GDM1 (cell line): ENCODE data around the gene ASTN2.
"Not testable (repeated sequence)": the region's sequence is repeated elsewhere in the genome, so short reads cannot be mapped to it uniquely, and the experiment has no call there.

Experiments used
- DNase-seq: peaks from one replicate; lab custom pipeline; 2025; lab: John Stamatoyannopoulos, UW

ASTN2 gene

GRCh38 chr9:117074342-117074662, 340.6 kb downstream of the ASTN2 start:
- DNase-seq, result no peak

- no peak for DNase-seq
Measured at GRCh38 chr9:117073539-117074341, 341.1 kb downstream of the ASTN2 start.

- no peak for DNase-seq
Measured at GRCh38 chr9:117073071-117073470, 341.8 kb downstream of the ASTN2 start.

- no peak for DNase-seq
Measured at GRCh38 chr9:117072216-117072615, 342.6 kb downstream of the ASTN2 start.

DNA sequence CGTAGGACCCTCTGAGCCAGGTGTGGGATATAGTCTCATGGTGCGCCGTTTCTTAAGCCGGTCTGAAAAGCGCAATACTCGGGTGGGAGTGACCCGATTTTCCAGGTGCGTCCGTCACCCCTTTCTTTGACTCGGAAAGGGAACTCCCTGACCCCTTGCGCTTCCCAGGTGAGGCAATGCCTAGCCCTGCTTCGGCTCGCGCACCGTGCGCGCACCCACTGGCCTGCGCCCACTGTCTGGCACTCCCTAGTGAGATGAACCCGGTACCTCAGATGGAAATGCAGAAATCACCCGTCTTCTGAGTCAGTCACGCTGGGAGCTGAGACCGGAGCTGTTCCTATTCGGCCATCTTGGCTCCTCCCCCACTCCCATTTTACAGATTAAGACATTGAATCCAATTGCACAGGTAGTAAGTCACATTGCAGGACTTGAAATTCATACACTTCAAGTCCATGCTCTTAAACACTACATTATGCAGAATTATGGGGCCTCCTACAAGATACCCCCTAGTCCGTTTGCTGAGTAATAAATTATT, 343.1 kb downstream of the ASTN2 start:
- not testable (repeated sequence) for DNase-seq

DNA sequence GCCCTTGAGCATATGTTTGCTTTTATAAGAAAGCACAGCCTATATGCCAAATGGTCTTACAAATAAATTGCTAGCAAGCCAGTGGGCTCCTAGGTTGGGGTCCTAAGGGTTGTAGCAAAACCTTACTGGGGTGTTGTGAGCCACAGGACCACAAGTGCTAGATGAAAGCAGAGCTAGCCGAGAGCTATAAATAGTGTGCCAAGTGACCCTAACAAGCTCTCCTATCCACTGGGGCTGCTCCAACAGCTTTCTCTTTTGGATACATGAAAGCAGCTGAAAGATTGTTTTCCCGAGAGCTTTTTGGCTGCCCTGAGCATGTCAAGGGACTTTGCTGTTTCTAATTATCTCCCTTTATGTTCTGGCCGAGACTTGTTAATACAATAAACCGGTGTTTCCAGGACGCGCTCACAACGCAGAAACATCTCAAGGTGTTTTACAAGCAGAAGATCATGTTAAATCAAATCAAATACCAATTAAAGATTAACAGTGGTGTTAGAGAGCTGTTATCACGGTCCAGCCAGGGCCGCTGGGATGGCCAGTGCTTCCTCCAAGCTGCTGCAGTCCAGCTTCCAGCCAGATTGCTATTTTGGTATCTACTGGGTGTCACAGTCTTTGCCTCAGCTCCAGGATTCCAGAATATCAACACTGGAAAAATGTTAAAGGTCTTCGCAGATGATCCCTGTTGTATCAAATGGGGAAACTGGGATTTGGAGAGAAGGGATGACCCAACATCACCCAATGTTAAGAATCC, 351.0 kb downstream of the ASTN2 start:
- DNase-seq, result no peak

DNA sequence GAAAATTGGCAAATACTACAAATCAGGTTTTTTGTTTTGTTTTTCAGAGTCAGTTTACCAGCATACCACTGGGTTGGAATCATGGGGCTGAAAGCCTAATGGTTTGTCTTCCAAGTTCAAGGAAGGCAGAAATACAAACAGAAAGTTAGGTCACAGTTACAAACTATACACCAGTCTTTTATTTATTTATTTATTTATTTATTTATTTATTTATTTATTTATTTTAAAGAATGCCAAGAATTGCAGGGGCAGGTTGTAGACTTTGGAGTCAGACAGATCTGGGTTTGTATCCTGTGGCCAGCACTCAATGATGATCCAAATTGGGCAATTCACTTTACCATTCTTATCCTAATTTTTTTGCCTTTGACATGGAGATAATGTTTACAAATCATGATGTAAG, 353.9 kb downstream of the ASTN2 start:
- DNase-seq, result no peak

- no peak for DNase-seq
Measured at GRCh38 chr9:117050007-117050406, 364.9 kb downstream of the ASTN2 start.

GRCh38 chr9:117046666-117047327, 368.1 kb downstream of the ASTN2 start:
- DNase-seq, result no peak

DNA sequence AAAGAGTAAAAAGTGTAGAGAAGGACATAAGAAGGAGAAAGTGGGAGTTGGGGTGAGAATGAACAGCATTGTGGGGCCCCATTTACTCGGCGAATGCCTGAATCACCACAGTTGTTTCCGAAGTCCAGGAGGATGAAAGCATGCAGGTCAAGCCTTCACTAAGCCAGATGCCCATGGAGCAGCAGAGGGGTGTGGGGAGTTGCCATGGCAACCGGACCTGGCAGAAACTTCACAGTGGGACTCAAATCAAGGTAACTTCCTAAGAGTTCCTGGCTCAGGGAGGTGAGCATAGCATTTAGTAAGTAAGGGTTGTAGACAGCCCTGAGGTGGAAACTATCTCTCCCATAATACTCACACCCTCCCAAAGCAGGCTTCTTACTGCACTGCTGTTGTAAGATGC, 370.6 kb downstream of the ASTN2 start:
- DNase-seq, result no peak

DNA sequence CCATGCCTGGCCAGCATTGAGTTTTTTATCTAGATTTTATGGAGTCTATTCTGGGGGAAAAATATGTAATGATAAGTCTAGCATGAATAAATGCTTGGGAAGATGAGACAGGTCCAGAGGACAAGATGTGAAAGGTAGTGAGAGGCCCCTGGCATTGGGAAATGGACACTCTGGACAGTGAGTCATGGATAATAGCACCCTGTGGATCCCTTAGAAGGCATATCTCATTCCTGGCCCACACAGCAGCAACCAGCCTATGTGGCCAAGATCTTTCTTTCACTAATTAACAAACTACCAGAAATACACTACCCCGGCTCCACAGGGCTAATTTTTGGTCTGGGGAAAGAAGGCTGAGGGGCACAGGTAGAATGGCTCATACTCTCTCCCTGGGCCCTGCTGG, 371.7 kb downstream of the ASTN2 start:
- no peak for DNase-seq

GRCh38 chr9:117035546-117035945, 379.3 kb downstream of the ASTN2 start:
- no peak for DNase-seq

DNA sequence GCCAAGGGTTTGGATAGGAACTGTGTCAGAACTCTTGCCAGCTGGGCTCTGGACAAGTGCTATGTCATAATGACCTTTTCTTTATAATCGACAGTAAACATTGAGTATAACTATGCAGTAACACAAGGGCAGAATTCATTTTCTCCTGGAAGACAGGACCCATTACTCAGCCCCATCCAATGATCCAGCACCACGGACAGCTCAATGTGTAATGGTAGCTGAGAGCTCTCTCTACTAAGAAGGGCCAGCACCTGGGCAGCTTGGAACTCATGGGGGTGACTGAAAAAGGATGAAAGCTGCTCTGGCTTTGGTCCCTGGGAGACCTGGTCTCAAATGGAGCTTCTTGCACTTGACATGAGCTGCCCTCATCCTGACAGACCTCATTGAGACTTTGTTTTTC, 380.0 kb downstream of the ASTN2 start:
- DNase-seq, result no peak

- no peak for DNase-seq
Measured at GRCh38 chr9:117030254-117030768, 384.5 kb downstream of the ASTN2 start.

DNA sequence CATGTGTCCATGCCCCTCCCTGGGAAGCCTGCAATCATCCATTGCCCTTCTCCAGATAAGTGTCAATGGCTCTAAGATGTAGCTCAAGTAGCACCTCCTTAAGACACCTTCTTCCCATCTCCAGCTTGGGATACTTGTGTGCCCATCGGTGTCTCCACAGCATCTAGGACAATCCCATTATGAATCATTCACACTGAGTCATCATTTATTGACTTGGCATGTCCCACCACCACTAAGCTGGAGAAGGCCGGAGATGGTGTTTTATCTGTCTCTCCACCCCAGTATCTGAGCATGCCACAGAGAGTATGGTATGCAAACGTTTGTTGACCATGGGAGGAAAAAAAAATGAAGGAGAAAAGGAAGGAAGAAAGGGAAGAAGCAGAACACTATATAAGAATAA, 385.5 kb downstream of the ASTN2 start:
- DNase-seq, result no peak

- no peak for DNase-seq
Measured at GRCh38 chr9:117028103-117028858, 386.6 kb downstream of the ASTN2 start.

DNA sequence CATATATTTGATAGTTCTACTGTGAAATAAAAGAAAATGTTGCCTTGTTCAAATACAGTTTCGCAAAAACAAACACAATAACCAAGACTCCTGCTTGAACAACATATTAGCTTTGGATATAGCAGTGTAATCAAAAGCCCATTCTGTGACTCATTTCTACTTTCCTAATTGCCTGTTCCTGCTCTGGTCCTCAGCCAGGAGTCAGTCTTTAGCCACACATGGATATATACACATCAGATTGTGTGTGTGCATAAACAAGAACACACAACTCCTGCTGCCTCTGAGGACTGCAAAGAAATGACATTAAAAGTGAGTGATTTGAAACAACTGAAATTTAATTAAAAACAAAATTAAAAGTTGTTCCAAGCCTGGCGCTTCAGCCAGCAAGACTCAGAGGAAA, 393.0 kb downstream of the ASTN2 start:
- no peak for DNase-seq

- DNase-seq, result no peak
Measured at GRCh38 chr9:117018966-117019617, 395.8 kb downstream of the ASTN2 start.

DNA sequence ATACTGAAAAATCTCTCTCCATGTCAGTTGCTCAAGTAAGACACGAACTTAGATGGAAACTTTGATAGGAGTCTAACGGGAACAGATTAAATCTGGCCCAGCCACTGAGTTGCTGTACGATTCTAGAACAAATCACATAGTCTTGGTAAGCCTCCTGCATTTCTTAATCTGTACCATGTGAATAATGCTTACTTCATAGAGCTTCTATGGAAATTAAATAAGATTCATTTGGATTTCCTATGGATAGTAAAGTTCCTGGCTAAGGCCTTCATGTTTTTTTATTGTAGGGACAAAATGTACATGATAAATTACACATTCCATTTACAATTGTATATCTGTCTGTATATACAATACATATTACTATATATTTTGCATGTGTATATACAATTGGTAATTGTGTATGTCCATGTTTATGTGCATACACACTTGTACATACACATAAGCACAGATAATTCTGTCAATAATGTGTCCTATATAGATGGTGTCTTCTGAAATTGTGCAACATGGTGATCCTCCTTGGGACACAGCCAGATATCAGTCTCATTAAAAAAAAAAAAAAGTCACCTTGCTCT, 397.4 kb downstream of the ASTN2 start:
- no peak for DNase-seq

DNA sequence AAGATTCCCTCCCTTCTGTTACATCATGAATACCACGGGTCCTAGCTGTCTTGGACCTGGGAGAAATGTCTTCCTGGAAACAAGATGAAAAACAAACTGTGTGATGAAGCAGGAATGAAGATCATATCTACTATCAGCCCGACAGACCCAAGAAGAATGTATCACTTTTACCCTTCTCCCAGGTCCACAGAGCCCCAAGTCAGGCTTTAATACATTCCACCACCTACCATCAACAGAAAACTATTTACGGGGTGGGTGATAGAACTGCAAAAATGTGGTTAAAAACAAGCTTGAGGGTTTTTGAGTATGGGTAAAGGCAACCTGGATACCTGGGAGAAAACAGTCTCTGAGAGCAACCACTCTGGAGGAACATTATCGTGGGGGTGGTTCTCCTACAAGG, 400.8 kb downstream of the ASTN2 start:
- DNase-seq, result no peak

DNA sequence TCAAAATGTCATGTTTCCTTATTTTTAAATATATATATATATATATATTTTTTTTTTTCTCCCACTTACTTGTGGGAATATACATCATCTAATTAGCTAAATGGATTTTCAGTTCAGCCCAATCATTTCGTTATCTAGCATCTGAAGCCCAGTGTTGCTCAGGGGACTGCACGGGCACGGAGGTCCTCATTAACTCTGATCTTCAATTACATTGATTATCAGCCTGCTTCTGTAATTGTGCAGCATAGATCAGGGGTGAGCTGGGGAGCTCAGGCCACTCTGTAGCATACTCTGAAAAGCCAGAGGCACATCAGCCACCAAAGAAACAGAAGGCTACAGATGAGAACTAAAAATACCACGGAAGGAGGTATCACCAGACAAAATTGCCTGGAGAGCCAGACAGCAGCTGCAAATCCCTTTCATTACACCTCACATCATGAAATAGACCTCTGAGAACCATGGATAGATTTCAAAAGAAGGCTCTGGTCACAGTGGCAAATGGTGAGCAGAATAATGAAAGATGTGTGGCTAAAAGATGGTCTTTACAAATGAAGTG, 401.3 kb downstream of the ASTN2 start:
- DNase-seq, result no peak
